Hindlimb muscle (tissue), 1 donor: ENCODE measurements around the gene AFMID. TPM values are rescaled to one million over a fixed set of nuclear protein-coding genes. Genes with fewer than 3 reads are reported as not detected.
"Not testable (repeated sequence)": the region's sequence is repeated elsewhere in the genome, so short reads cannot be mapped to it uniquely, and the experiment has no call there.

ENCODE experiments used
- DNase-seq: peaks from one replicate; pipeline ENCODE4 v3.0.0-alpha.2; 2013
- polyA plus RNA-seq: library from polyadenylated mRNA; unstranded; fragments of 120-200 nt; gene quantifications from one replicate; pipeline ENCODE4 v1.2.1, GENCODE V29; 2013; ENCODE audit not compliant: insufficient read length

Gene AFMID
- polyA plus RNA-seq = 40.0 TPM

GRCh38 chr17:78186692-78187595 lies at the start of gene AFMID, which contains the start of gene TK1:
Gene AFMID (plus strand): TSS chr17:78187362. CDS start chr17:78187371, 9 bp downstream.
Gene TK1 (minus strand): TSS chr17:78187052. CDS start chr17:78186994, 58 bp downstream.
- DNase-seq = peak; percentile 96

GRCh38 chr17:78137392-78138203 lies 49.6 kb upstream of the AFMID start:
- no peak for DNase-seq

- no peak for DNase-seq
These were observed 48.7 kb upstream of the AFMID start for GRCh38 chr17:78138204-78139060.

GRCh38 chr17:78139861-78140168 lies 47.3 kb upstream of the AFMID start:
- DNase-seq = not testable (repeated sequence)

GRCh38 chr17:78140169-78141051 lies 46.8 kb upstream of the AFMID start:
- peak; percentile 54 for DNase-seq

- no peak for DNase-seq
These were observed 45.6 kb upstream of the AFMID start for GRCh38 chr17:78141437-78142118.

GRCh38 chr17:78142119-78142861 lies 44.9 kb upstream of the AFMID start:
- no peak for DNase-seq

GRCh38 chr17:78143214-78144146 lies 43.7 kb upstream of the AFMID start:
- DNase-seq = no peak

- peak; percentile 85 for DNase-seq
These were observed 42.9 kb upstream of the AFMID start for GRCh38 chr17:78144147-78144719.

GRCh38 chr17:78144736-78145641 lies 42.2 kb upstream of the AFMID start:
- peak; percentile 73 for DNase-seq

GRCh38 chr17:78146471-78146869 lies 40.7 kb upstream of the AFMID start:
- DNase-seq = no peak

- DNase-seq = no peak
These were observed 40.3 kb upstream of the AFMID start for GRCh38 chr17:78146881-78147280.

- no peak for DNase-seq
These were observed 39.7 kb upstream of the AFMID start for GRCh38 chr17:78147315-78147998.

- DNase-seq = no peak
These were observed 38.7 kb upstream of the AFMID start for GRCh38 chr17:78148286-78149016.

GRCh38 chr17:78151514-78152008 lies 35.6 kb upstream of the AFMID start:
- DNase-seq = no peak
